HCT116 (cell line): Measurements from ENCODE around the gene MAP2K1.

ENCODE experiments used
- RAD21 ChIP-seq: IDR thresholded peaks from 2 replicates; pipeline ENCODE4 v1.6.1; 2012; ENCODE audit warnings: low read depth, mild to moderate bottlenecking
- TF ChIP-seq, protein P1 (sequence below): IDR thresholded peaks from 2 replicates; pipeline ENCODE4 v1.6.1; 2012

DNA sequence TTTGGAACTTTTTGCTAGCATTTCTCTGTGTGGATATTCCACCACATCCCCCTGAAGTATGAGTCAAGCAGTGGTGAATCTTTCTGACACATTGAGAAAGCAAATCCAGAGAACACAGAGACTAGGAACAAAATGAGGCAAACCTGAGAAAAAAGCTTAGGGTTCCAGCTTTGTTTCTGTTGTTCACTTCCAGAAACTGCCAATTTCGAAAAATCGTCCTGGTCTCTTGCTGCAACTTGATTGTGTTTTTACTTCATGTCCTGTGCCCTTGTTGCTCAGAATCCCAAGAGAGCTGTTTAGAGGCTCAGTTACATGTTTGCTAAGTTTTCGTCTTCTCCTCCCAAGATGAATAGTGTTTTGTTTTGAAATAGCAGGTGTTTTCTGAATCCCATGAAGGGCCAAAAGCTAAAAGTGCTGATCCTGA lies 13.7 kb downstream of the MAP2K1 start:
- TF ChIP-seq, protein P1, sequence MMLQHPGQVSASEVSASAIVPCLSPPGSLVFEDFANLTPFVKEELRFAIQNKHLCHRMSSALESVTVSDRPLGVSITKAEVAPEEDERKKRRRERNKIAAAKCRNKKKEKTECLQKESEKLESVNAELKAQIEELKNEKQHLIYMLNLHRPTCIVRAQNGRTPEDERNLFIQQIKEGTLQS: no peak
- TF ChIP-seq RAD21: no peak
